Cardiac fibroblast (primary cell): ENCODE results near the gene MPPE1.

Experiments
- DNase-seq, 2 donors: peaks; one replicate each; pipeline versions ENCODE4 v3.0.0 to v3.0.0-alpha.2; 2010; ENCODE audit warnings: low read depth in 2 of 2
- H3K4me3 ChIP-seq, 2 donors: replicated peaks in 1 of 2; 1 replicate in 1 of 2; 2 replicates in 1 of 2; pipeline ENCODE4 v1.5.1; 2011; ENCODE audit warnings: low read depth in 2 of 2, low read length in 2 of 2, mild to moderate bottlenecking in 2 of 2, moderate library complexity in 1 of 2
- TF ChIP-seq, protein P1 (sequence below): IDR thresholded peaks from one replicate; pipeline ENCODE4 v1.5.1; 2011; ENCODE audit warnings: low read depth, mild to moderate bottlenecking, low read length, inconsistent platforms

MPPE1 gene

DNA sequence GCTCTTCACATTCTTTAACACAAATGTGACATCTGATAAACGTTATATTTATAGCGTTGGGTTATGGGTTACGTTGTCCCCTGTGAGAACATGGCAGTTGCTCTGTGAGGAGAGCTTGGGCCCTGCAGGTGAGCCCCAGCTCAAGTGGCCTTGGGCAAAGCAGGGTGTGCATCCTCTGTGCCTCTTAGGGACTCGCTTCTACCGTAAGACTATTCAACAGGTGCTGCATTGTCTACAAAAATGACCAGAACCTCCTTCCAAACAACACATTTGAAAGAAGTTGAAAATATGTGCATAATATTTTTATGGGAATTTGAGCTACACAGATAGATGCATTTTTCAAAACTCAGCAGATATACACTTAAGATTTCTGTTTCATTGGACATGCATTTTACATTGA lies 73.3 kb downstream of the MPPE1 start:
- TF ChIP-seq, protein P1, sequence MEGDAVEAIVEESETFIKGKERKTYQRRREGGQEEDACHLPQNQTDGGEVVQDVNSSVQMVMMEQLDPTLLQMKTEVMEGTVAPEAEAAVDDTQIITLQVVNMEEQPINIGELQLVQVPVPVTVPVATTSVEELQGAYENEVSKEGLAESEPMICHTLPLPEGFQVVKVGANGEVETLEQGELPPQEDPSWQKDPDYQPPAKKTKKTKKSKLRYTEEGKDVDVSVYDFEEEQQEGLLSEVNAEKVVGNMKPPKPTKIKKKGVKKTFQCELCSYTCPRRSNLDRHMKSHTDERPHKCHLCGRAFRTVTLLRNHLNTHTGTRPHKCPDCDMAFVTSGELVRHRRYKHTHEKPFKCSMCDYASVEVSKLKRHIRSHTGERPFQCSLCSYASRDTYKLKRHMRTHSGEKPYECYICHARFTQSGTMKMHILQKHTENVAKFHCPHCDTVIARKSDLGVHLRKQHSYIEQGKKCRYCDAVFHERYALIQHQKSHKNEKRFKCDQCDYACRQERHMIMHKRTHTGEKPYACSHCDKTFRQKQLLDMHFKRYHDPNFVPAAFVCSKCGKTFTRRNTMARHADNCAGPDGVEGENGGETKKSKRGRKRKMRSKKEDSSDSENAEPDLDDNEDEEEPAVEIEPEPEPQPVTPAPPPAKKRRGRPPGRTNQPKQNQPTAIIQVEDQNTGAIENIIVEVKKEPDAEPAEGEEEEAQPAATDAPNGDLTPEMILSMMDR, result no peak

More for the DNA sequence above, 73.3 kb downstream of the MPPE1 start:
- H3K4me3 ChIP-seq, result no peak overlapping the region
- no peak for DNase-seq
